T-helper 1 cell treated with Interleukin-12 subunit alpha and Interleukin-12 subunit beta and Interleukin-4 antibody, amounts not matched to agents 30 μg/mL and 1 μg/mL, for 36 hours (primary cell): ENCODE data around the gene FBXW12.

Experiments
- H3K27ac Mint-ChIP-seq: one replicate; pipeline ENCODE4 v1.8.0; 2021; ENCODE audit warnings: mild to moderate bottlenecking, mixed read lengths
- H3K27me3 Mint-ChIP-seq: one replicate; pipeline ENCODE4 v1.8.0; 2021; ENCODE audit warnings: low read depth, mixed read lengths
- H3K36me3 Mint-ChIP-seq: one replicate; pipeline ENCODE4 v1.8.0; 2021; ENCODE audit warnings: low read depth, mixed read lengths
- H3K4me1 Mint-ChIP-seq: one replicate; pipeline ENCODE4 v1.8.0; 2021; ENCODE audit warnings: low read depth, mixed read lengths
- H3K4me3 Mint-ChIP-seq: one replicate; pipeline ENCODE4 v1.8.0; 2021; ENCODE audit warnings: mild to moderate bottlenecking, moderate library complexity, mixed read lengths
- H3K9me3 Mint-ChIP-seq: one replicate; pipeline ENCODE4 v1.8.0; 2021; ENCODE audit warnings: mixed read lengths

Gene FBXW12

GRCh38 chr3:48419149-48419548, 47.1 kb downstream of the FBXW12 start:
- Mint-ChIP-seq H3K4me1 (no peaks in the 10 kb centered on the region), H3K9me3 (no peaks in the 10 kb centered on the region), H3K36me3 (no peaks in the 10 kb centered on the region), H3K27ac (no peak overlapping the region), H3K4me3 (no peak overlapping the region), H3K27me3 (no peaks in the 10 kb centered on the region)

- Mint-ChIP-seq H3K4me3 (no peak overlapping the region), H3K36me3 (no peaks in the 10 kb centered on the region), H3K9me3 (no peaks in the 10 kb centered on the region), H3K4me1 (no peaks in the 10 kb centered on the region), H3K27ac (no peak overlapping the region), H3K27me3 (no peaks in the 10 kb centered on the region)
Observed at GRCh38 chr3:48419597-48419996, 47.6 kb downstream of the FBXW12 start.

GRCh38 chr3:48420561-48420960, 48.5 kb downstream of the FBXW12 start:
- H3K4me1 Mint-ChIP-seq = no peaks in the 10 kb centered on the region
- H3K27me3 Mint-ChIP-seq = no peaks in the 10 kb centered on the region
- no peaks in the 10 kb centered on the region for H3K36me3 Mint-ChIP-seq
- H3K4me3 Mint-ChIP-seq = no peak overlapping the region
- no peak overlapping the region for H3K27ac Mint-ChIP-seq
- H3K9me3 Mint-ChIP-seq = no peaks in the 10 kb centered on the region

- Mint-ChIP-seq H3K27me3 (peaks cover 6% of the 10 kb centered on the region), H3K4me1 (peaks cover 2% of the 10 kb centered on the region), H3K36me3 (no peaks in the 10 kb centered on the region), H3K27ac (no peak overlapping the region), H3K9me3 (no peaks in the 10 kb centered on the region), H3K4me3 (no peak overlapping the region)
Observed at GRCh38 chr3:48422272-48422671, 50.3 kb downstream of the FBXW12 start.

GRCh38 chr3:48422681-48423080, 50.7 kb downstream of the FBXW12 start:
- no peak overlapping the region for H3K27ac Mint-ChIP-seq
- no peak overlapping the region for H3K4me3 Mint-ChIP-seq
- peaks cover 10% of the 10 kb centered on the region for H3K27me3 Mint-ChIP-seq
- no peaks in the 10 kb centered on the region for H3K9me3 Mint-ChIP-seq
- H3K36me3 Mint-ChIP-seq = no peaks in the 10 kb centered on the region
- peaks cover 2% of the 10 kb centered on the region for H3K4me1 Mint-ChIP-seq

- no peaks in the 10 kb centered on the region for H3K36me3 Mint-ChIP-seq
- H3K27me3 Mint-ChIP-seq = peaks cover 17% of the 10 kb centered on the region
- H3K4me1 Mint-ChIP-seq = peaks cover 2% of the 10 kb centered on the region
- H3K27ac Mint-ChIP-seq = no peak overlapping the region
- no peak overlapping the region for H3K4me3 Mint-ChIP-seq
- H3K9me3 Mint-ChIP-seq = no peaks in the 10 kb centered on the region
Observed at GRCh38 chr3:48423241-48423882, 51.3 kb downstream of the FBXW12 start.

GRCh38 chr3:48423883-48424695, 52.1 kb downstream of the FBXW12 start:
- Mint-ChIP-seq H3K27me3 (peaks cover 19% of the 10 kb centered on the region), H3K9me3 (no peaks in the 10 kb centered on the region), H3K4me1 (peaks cover 2% of the 10 kb centered on the region), H3K36me3 (no peaks in the 10 kb centered on the region), H3K27ac (no peak overlapping the region), H3K4me3 (no peak overlapping the region)

- Mint-ChIP-seq H3K27ac (no peak overlapping the region), H3K9me3 (no peaks in the 10 kb centered on the region), H3K36me3 (no peaks in the 10 kb centered on the region), H3K27me3 (peaks cover 19% of the 10 kb centered on the region), H3K4me3 (no peak overlapping the region), H3K4me1 (peaks cover 2% of the 10 kb centered on the region)
Observed at GRCh38 chr3:48425281-48425812, 53.3 kb downstream of the FBXW12 start.

GRCh38 chr3:48426401-48426909, 54.4 kb downstream of the FBXW12 start:
- peaks cover 3% of the 10 kb centered on the region for H3K4me1 Mint-ChIP-seq
- no peak overlapping the region for H3K27ac Mint-ChIP-seq
- H3K4me3 Mint-ChIP-seq = no peak overlapping the region
- no peaks in the 10 kb centered on the region for H3K9me3 Mint-ChIP-seq
- H3K27me3 Mint-ChIP-seq = peaks cover 19% of the 10 kb centered on the region
- H3K36me3 Mint-ChIP-seq = peaks cover under 1% of the 10 kb centered on the region

GRCh38 chr3:48426944-48427629, 55.1 kb downstream of the FBXW12 start:
- H3K4me3 Mint-ChIP-seq = peak overlapping the region; percentile 26
- H3K27ac Mint-ChIP-seq = peak overlapping the region; percentile 5
- H3K36me3 Mint-ChIP-seq = peaks cover 4% of the 10 kb centered on the region
- H3K9me3 Mint-ChIP-seq = no peaks in the 10 kb centered on the region
- H3K27me3 Mint-ChIP-seq = peaks cover 19% of the 10 kb centered on the region
- peaks cover 6% of the 10 kb centered on the region for H3K4me1 Mint-ChIP-seq

- Mint-ChIP-seq H3K27ac (no peak overlapping the region), H3K9me3 (no peaks in the 10 kb centered on the region), H3K4me3 (no peak overlapping the region), H3K27me3 (peaks cover 19% of the 10 kb centered on the region), H3K36me3 (peaks cover 4% of the 10 kb centered on the region), H3K4me1 (peaks cover 6% of the 10 kb centered on the region)
Observed at GRCh38 chr3:48427630-48427962, 55.6 kb downstream of the FBXW12 start.

GRCh38 chr3:48428088-48428571, 56.1 kb downstream of the FBXW12 start:
- H3K27me3 Mint-ChIP-seq = peaks cover 19% of the 10 kb centered on the region

GRCh38 chr3:48428572-48429316, 56.7 kb downstream of the FBXW12 start:
- H3K27ac Mint-ChIP-seq = no peak overlapping the region
- no peak overlapping the region for H3K4me3 Mint-ChIP-seq
- peaks cover 6% of the 10 kb centered on the region for H3K4me1 Mint-ChIP-seq
- peaks cover 19% of the 10 kb centered on the region for H3K27me3 Mint-ChIP-seq
- peaks cover 4% of the 10 kb centered on the region for H3K36me3 Mint-ChIP-seq
- no peaks in the 10 kb centered on the region for H3K9me3 Mint-ChIP-seq

More at GRCh38 chr3:48428088-48428571, 56.1 kb downstream of the FBXW12 start:
- Mint-ChIP-seq H3K4me1 (peaks cover 6% of the 10 kb centered on the region), H3K4me3 (peak overlapping the region; percentile 35), H3K9me3 (no peaks in the 10 kb centered on the region), H3K36me3 (peaks cover 4% of the 10 kb centered on the region), H3K27ac (no peak overlapping the region)
